T-helper 9 cell (primary cell): ENCODE results near the gene HPSE2.

Experiments used
- DNase-seq: peaks from one replicate; pipeline ENCODE4 v3.0.0-alpha.2; 2020

The HPSE2 gene

DNA sequence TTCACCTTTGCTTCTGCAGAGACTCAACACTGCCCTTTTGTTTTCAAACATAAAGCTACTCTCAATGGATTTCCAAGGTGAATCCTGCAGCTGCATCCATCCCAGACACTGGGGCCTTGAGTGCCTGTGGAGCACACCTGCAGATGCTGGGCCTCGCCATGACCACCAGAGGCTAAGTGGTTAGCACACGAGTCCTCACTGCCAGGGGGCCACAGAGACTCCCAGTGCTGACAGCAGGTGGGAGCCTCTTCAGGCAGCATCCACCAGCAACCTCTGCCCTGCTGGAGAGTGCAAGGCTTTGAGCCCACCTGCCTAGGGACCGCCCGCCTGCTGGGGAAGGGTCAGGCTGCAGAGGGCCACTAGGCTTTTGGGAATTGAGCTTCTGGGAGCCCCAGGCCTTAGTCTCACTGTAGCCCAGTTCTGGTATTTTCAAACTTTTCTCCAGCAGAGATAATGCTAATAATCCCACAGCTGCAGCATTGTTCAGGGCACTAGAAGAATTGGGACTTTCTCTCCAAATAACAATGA is 779.5 kb downstream of the HPSE2 start:
- no peak for DNase-seq

DNA sequence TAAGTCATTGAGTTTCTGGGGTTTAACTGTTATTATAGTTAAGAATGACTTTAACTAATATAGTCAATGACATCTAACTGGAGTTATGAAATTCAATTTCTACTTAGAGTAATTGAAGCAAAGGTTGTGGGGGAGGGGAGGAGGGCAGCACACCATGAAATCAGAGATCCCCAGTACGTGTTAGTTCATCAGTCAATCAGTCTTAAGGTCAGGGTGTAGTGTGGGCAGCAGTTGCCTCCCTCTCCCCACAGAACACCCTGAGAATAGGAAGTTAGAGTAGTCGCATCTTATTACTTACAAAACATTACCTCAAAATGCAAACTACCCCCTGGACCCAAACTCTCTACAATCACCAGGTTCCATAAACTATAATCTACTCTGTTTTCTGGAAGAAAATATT is 781.9 kb downstream of the HPSE2 start:
- DNase-seq: no peak

- no peak for DNase-seq
Measured at GRCh38 chr10:98450618-98451017, 785.0 kb downstream of the HPSE2 start.

DNA sequence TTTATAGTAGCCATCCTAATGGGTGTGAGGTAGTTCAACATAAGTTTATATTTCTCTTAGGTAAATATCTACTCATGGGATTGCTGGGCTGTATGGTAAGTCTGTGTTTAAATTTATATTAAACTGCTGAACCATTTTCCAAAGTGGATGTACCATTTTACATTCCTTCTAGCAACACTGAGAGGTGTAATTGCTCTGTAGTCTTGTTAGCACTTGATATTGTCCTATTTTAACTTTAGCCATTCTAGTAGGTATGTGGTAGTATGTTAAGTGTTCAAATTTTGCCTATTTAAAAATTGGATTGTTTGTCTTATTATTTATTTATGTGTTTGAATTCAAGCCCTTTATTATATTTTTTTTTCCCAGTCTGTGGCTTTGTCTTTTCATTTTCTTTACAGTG is 786.4 kb downstream of the HPSE2 start:
- DNase-seq: no peak

GRCh38 chr10:98446661-98447221 is 788.9 kb downstream of the HPSE2 start, which contains the start of gene HPS1:
Gene HPS1, minus strand, starts transcription at chr10:98446935. Its CDS starts 3,695 bp downstream, at chr10:98443240.
- DNase-seq: peak; percentile 62

GRCh38 chr10:98446151-98446660 is 789.4 kb downstream of the HPSE2 start:
- DNase-seq: no peak

DNA sequence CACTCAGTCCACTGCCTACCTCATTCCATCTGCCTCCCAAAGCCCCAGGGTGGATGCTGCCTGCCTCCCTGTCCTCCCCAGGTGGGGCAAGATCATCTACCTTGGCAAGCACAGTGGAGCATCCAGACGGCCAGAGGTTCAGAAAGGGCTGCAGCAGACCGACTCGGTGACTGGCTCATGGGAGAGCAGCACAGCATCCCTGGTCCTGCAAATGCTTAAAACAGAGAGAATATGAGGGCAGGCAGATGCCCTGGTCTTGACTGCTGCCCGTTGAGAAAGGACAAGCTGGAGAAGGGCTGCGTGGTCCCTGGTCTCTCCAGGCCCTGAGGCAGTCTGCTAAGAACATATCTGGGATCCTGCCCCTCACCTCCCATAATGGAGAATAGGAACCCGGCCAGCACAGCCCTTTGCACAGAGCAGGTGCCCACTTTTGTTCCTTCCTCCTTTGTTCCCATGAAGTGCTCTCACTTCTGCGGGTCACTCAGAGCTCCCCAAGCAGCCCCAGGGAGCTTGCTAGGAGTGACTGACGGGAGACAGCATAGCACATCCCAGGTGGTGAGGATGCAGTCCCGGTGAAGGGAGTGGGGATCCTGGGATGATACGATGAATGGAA is 790.3 kb downstream of the HPSE2 start:
- DNase-seq: no peak

GRCh38 chr10:98444314-98445006 is 791.2 kb downstream of the HPSE2 start:
- no peak for DNase-seq

DNA sequence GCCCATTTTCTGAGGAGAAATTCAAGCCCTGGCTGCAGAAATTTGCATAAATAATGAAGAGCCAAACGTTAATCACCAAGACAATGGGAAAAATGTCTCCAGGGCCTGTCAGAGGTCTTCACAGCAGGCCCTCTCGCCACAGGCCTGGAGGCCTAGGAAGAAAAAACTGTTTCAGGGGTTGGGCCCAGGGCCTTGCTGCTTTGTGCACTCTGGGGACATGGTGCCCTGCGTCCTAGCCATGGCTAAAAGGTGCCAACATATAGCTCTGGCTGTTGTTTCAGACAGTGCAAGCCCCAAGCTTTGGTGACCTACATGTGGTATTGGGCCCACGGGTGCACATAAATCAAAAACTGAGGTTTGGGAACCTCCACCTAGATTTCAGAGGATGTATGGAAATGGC is 796.9 kb downstream of the HPSE2 start:
- no peak for DNase-seq

GRCh38 chr10:98436704-98437103 is 798.9 kb downstream of the HPSE2 start:
- DNase-seq: no peak

GRCh38 chr10:98435178-98435577 is 800.5 kb downstream of the HPSE2 start:
- DNase-seq: no peak

- DNase-seq: no peak
Measured at GRCh38 chr10:98433881-98434732, 801.5 kb downstream of the HPSE2 start.

DNA sequence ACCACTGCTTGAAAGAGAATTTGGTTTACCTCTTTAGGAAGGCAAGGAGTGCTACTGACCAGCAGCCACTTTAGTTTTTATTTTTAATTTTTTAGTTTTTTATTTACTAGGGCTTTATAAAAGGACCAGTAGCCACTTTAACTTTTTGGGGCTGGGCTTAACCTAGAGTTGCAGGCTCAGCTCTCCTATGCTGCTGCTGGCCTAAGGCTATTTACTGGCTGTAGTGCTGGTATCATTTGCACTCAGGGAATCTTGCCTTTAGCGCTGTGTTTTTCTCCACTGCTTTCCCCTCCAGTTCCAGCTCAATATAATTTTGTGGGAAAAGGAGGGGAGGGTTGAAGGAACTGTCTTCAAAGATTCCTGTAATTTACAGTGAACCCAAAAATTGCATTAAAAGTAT is 802.3 kb downstream of the HPSE2 start:
- DNase-seq: no peak

DNA sequence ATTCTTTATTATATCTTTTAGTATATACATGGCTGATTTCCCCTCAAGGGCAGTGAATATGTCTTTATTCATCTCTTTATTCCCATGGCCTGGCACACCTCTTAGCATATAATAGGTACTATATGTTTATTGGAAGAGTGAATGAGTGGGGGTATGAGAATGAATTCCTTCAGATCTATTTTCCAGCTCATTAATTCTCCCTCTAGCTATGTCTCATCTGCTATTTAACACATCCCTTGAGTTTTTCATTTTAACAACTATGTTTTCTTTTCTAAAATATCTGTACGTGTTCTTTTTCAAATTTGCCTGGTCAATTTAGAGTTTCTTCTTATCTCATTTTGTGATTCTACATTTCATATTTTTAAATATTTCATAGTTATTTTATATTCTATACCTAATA is 803.3 kb downstream of the HPSE2 start:
- no peak for DNase-seq

GRCh38 chr10:98431016-98431415 is 804.6 kb downstream of the HPSE2 start:
- DNase-seq: no peak

DNA sequence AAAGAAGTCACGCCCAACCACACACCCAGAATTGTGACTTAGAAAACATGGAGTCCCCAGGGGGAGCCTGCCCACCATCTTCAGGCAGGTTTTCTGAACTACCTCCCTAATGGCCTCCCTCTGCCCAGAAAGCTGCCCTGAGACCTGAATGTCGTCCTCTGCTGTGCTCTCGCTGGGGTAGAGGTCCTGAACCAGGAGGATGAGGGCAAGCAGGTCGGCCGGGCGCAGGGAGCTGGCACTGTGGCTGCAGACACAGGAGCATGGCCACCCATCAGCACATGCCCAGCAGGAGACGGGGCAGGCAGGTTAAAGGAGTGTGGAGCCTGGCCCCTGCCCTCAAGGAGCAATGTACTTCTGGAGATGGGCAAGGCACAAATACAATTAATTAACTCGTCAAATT is 805.2 kb downstream of the HPSE2 start:
- DNase-seq: no peak

GRCh38 chr10:98429320-98430072 is 806.2 kb downstream of the HPSE2 start:
- no peak for DNase-seq

DNA sequence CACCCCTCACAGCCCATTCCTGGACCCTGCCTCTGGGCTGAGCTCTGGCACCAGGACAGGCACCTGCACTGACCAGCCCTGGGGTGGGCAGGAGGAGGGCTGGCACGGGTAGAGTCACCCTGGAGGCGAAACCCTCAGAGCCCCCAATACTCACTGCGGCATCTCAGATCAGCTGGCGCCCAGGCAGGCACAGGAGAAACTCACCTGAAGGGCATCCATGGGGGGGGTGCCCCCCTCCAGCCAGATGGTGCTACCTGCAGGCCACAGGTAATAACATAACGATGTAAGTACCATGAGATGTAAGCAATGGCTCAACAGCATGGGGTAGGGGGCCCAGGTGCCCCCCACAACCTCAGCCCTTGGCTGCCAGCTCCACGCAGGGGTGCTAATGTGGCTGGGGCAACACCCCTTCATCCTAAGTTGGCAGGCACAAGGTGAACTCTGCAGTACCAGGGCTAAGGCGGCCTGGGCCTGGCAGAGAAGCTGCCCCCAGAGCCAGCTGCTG is 808.6 kb downstream of the HPSE2 start:
- DNase-seq: no peak

- peak; percentile 16 for DNase-seq
Measured at GRCh38 chr10:98425511-98426352, 809.9 kb downstream of the HPSE2 start.

GRCh38 chr10:98424295-98425254 is 811.1 kb downstream of the HPSE2 start:
- DNase-seq: no peak
